Natural killer cell (primary cell): ENCODE measurements around the gene FLRT1. TPM values are rescaled to one million over a fixed set of nuclear protein-coding genes. Genes with fewer than 3 reads are reported as not detected.

ENCODE experiments used
- ATAC-seq, 3 donors: fragments of 150-1000 bp in 2 of 3; fragments of 200-7000 bp in 1 of 3; cut with Tn5 transposase; 1 replicate in 1 of 3; 2 replicates in 2 of 3; pipeline ENCODE4 v1.10.0; 2021; ENCODE audit warnings: mild to moderate bottlenecking in 2 of 3, moderate library complexity in 2 of 3
- DNase-seq, 2 donors: peaks; one replicate each; pipeline versions ENCODE4 v3.0.0 to v3.0.0-alpha.2; 2013 to 2021; ENCODE audit warnings: mixed read lengths in 1 of 2
- H3K27ac ChIP-seq: one replicate; pipeline ENCODE4 v1.5.1; 2013; ENCODE audit warnings: mild to moderate bottlenecking, low read length
- H3K27me3 ChIP-seq: one replicate; pipeline ENCODE4 v1.6.1; 2013; ENCODE audit warnings: low read length; ENCODE audit not compliant: control insufficient read depth, insufficient read depth
- H3K36me3 ChIP-seq: one replicate; pipeline ENCODE4 v1.6.1; 2013; ENCODE audit warnings: low read length; ENCODE audit not compliant: control insufficient read depth, insufficient read depth
- H3K4me1 ChIP-seq: one replicate; pipeline ENCODE4 v1.6.1; 2013; ENCODE audit warnings: low read length; ENCODE audit not compliant: control insufficient read depth, insufficient read depth
- H3K4me3 ChIP-seq: one replicate; pipeline ENCODE4 v1.5.1; 2013; ENCODE audit warnings: low read length
- H3K9me3 ChIP-seq: one replicate; pipeline ENCODE4 v1.6.1; 2013; ENCODE audit warnings: low read length; ENCODE audit not compliant: control insufficient read depth, insufficient read depth
- H3K27ac Mint-ChIP-seq, 2 donors: one replicate each; pipeline ENCODE4 v1.8.0; 2022; ENCODE audit warnings: mild to moderate bottlenecking in 2 of 2, mixed read lengths in 2 of 2, moderate library complexity in 1 of 2
- H3K27me3 Mint-ChIP-seq, 2 donors: one replicate each; pipeline ENCODE4 v1.8.0; 2022; ENCODE audit warnings: low read depth in 2 of 2, mixed read lengths in 2 of 2
- H3K36me3 Mint-ChIP-seq: one replicate; pipeline ENCODE4 v1.8.0; 2022; ENCODE audit warnings: mixed read lengths
- H3K4me1 Mint-ChIP-seq, 2 donors: one replicate each; pipeline ENCODE4 v1.8.0; 2022; ENCODE audit warnings: mixed read lengths in 2 of 2
- H3K4me3 Mint-ChIP-seq: one replicate; pipeline ENCODE4 v1.8.0; 2022; ENCODE audit warnings: mild to moderate bottlenecking, moderate library complexity, mixed read lengths
- H3K9me3 Mint-ChIP-seq, 2 donors: one replicate each; pipeline ENCODE4 v1.8.0; 2022; ENCODE audit warnings: mixed read lengths in 2 of 2
- WGBS: methylation state at CpG from one replicate; pipeline ENCODE4 v1.1.7; 2013; ENCODE audit warnings: missing lambda C conversion rate; ENCODE audit not compliant: insufficient coverage; 5-methylcytosine and 5-hydroxymethylcytosine counted together
- intact Hi-C: fragments of 100-400 bp; cut with micrococcal nuclease; formaldehyde crosslinking; loops from one replicate; pipeline ENCODE4 v1.14.2; 2022
- total RNA-seq, 4 donors: library from RNA; stranded (reverse); fragments of 120-200 nt in 1 of 4; gene quantifications; one replicate each; pipeline versions ENCODE4 v1.2.3 to v1.2.4, GENCODE V29; 2013 to 2022
- TF ChIP-seq, protein P1 (sequence below): fragments of 200-600 bp; IDR thresholded peaks from one replicate; pipeline ENCODE4 v1.8.0; 2022; ENCODE audit warnings: antibody characterized with exemption

Gene FLRT1
- total RNA-seq, 3 donors from 2014 or later (not counting 1 experiment from before 2014, with no cell fraction given), result not detected

DNA sequence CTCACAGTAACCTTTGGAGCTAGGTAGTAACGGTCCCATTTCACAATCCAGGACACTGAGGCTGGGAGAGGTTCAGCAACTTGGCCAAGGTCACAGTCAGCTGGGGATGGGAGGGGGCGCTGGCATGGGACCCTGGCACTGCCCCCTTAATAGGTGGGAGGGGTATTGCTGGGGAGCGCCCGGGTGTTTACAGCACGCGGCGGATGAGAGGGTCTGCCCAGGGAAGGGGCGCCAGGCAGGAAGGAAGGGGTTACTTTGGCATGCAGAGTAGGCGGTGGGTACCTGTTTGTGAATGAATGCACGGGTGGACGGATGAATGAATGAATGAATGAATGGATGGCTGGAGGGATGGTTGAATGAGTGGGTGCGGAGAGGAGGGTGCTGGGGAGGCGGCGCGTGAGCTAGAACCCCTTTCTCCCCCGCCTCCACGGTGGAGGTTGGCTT, 628 bp upstream of the FLRT1 start:
- H3K27me3 ChIP-seq, result peaks cover 22% of the 10 kb centered on the region
- no peaks in the 10 kb centered on the region for H3K9me3 Mint-ChIP-seq
- no peak overlapping the region for H3K4me3 Mint-ChIP-seq
- peaks cover 3% of the 10 kb centered on the region for H3K4me1 ChIP-seq
- TF ChIP-seq, protein P1, sequence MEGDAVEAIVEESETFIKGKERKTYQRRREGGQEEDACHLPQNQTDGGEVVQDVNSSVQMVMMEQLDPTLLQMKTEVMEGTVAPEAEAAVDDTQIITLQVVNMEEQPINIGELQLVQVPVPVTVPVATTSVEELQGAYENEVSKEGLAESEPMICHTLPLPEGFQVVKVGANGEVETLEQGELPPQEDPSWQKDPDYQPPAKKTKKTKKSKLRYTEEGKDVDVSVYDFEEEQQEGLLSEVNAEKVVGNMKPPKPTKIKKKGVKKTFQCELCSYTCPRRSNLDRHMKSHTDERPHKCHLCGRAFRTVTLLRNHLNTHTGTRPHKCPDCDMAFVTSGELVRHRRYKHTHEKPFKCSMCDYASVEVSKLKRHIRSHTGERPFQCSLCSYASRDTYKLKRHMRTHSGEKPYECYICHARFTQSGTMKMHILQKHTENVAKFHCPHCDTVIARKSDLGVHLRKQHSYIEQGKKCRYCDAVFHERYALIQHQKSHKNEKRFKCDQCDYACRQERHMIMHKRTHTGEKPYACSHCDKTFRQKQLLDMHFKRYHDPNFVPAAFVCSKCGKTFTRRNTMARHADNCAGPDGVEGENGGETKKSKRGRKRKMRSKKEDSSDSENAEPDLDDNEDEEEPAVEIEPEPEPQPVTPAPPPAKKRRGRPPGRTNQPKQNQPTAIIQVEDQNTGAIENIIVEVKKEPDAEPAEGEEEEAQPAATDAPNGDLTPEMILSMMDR, result no peak
- no peak overlapping the region for H3K4me3 ChIP-seq
- H3K36me3 Mint-ChIP-seq, result no peaks in the 10 kb centered on the region
- intact Hi-C loops, result no loop called here
- H3K27ac Mint-ChIP-seq, result no peak overlapping the region
- DNase-seq, result no peak
- H3K9me3 ChIP-seq, result no peaks in the 10 kb centered on the region
- H3K4me1 Mint-ChIP-seq, result peaks cover 4 to 5% of the 10 kb centered on the region in 2 donors
- no peak for ATAC-seq
- peaks cover 24 to 28% of the 10 kb centered on the region in 2 donors for H3K27me3 Mint-ChIP-seq
- no peak overlapping the region for H3K27ac ChIP-seq
- WGBS, result 12% methylated on average over 11 of the region's 17 CpGs
- no peaks in the 10 kb centered on the region for H3K36me3 ChIP-seq

DNA sequence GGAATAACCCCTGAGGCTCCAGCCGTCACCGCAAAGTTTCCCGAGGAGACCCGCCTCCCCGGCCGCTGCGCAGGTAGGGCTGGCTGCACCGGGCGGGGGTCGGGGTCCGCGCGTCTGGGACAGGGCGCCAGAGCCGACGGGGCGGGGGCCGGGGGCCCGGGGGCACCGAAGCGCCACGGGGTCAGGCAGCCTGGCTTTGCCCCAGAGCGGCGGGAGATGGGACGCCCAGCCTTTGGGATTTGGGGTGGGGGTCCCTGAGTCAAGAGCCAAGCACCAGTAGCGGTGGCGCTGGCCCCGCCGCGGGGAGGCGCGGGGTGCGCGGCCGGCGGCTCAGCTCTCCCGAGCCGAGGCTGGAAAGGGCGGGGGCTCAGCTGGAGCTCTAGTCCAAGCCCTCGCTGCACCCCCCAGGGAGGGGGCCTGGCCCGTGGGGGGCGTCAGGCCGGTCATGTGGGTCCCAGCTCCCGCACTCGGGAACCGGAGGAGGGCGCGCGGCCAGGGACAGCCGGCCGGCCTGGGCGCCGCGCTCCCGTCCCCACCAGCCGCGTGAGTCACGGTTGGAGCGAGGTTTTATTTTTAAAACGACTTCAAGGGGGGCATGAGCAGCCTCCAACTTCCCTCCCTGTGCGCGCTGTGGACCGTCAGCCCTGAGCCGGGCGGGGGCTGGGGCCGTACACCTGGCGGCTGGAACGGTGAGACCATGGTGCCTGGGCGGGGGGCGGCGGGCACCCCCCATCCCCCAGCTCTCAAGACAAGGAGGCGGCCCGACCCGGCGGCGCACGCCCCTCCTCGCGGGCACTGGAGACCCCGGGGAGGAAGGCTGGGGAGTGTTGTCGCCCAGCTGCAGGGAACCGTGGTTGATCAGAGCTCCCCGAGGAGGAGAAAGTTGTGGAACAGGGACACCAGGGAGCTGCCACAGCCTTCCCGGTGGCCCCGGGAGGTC, 626 bp downstream of the FLRT1 start:
- H3K27me3 Mint-ChIP-seq, result peaks cover 24 to 25% of the 10 kb centered on the region in 2 donors
- H3K9me3 ChIP-seq, result no peaks in the 10 kb centered on the region
- H3K4me3 Mint-ChIP-seq, result no peak overlapping the region
- H3K4me1 ChIP-seq, result peaks cover 3% of the 10 kb centered on the region
- intact Hi-C loops, result no loop called here
- no peak for ATAC-seq
- no peak overlapping the region for H3K27ac Mint-ChIP-seq
- no peaks in the 10 kb centered on the region for H3K36me3 ChIP-seq
- peaks cover 4 to 5% of the 10 kb centered on the region in 2 donors for H3K4me1 Mint-ChIP-seq
- TF ChIP-seq, protein P1, result no peak
- WGBS, result 1% methylated on average over 85 of the region's 85 CpGs
- H3K9me3 Mint-ChIP-seq, result no peaks in the 10 kb centered on the region
- H3K27me3 ChIP-seq, result peaks cover 22% of the 10 kb centered on the region
- H3K27ac ChIP-seq, result no peak overlapping the region
- H3K4me3 ChIP-seq, result no peak overlapping the region
- no peak for DNase-seq
- H3K36me3 Mint-ChIP-seq, result no peaks in the 10 kb centered on the region

DNA sequence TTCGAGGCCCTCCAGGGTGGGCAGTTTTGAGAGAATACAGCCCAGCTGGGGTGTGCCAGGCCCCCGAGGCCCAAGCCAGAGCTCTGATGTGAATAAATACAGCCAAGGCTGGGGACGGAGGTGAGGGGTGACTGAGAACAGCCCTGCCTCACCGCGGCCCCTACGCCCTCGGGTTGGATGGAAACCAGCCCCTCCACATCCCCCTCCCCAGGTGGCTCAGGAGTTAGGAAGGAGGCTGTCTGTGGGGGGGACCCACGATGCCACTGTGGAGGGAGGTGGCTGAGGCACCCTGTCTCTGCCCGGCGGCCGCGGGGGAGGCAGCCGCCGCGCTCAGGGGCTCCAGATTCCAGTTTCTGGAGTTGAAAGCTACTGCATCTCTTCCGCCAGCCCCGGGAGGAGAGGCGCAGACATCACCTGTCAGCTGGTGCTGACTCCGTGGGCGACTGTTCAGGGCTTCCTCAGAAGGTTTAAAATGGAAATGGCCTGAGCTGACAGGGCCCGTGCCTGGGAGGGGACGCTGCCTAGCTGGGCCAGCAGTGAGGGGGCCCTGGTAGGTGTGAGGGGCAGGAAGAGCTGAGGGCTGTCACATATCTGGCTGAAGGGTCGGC, 1.4 kb downstream of the FLRT1 start:
- Mint-ChIP-seq H3K27me3 (peaks cover 24 to 25% of the 10 kb centered on the region in 2 donors), H3K9me3 (no peaks in the 10 kb centered on the region), H3K4me1 (peaks cover 4 to 5% of the 10 kb centered on the region in 2 donors), H3K4me3 (no peak overlapping the region), H3K36me3 (no peaks in the 10 kb centered on the region), H3K27ac (no peak overlapping the region)
- intact Hi-C loops, result no loop called here
- Histone ChIP-seq H3K27me3 (peaks cover 22% of the 10 kb centered on the region), H3K36me3 (no peaks in the 10 kb centered on the region), H3K9me3 (no peaks in the 10 kb centered on the region), H3K27ac (no peak overlapping the region), H3K4me1 (peaks cover 3% of the 10 kb centered on the region), H3K4me3 (no peak overlapping the region)
- ATAC-seq (no peak), DNase-seq (no peak)
- 36% methylated on average over 19 of the region's 23 CpGs for WGBS
- TF ChIP-seq, protein P1, result no peak
